H9 (cell line): ENCODE results near the gene MBD3L4. TPM values are rescaled to one million over a fixed set of nuclear protein-coding genes. Genes with fewer than 3 reads are reported as not detected.
"Not testable (repeated sequence)": the region's sequence is repeated elsewhere in the genome, so short reads cannot be mapped to it uniquely, and the experiment has no call there.

ENCODE experiments used
- DNase-seq: peaks from one replicate; pipeline ENCODE4 v3.0.0-alpha.2; 2017
- H2AFZ ChIP-seq: one replicate; pipeline ENCODE4 v1.6.1; 2013; ENCODE audit warnings: mild to moderate bottlenecking, low read length, control low read depth, moderate library complexity
- H2AK5ac ChIP-seq: 2 replicates; pipeline ENCODE4 v1.6.1; 2013; ENCODE audit warnings: low read length, control low read depth, mixed read lengths; ENCODE audit not compliant: insufficient read length
- H2BK120ac ChIP-seq: one replicate; pipeline ENCODE4 v1.6.1; 2013; ENCODE audit warnings: low read depth, mild to moderate bottlenecking, low read length, control low read depth, inconsistent platforms; ENCODE audit not compliant: poor library complexity, severe bottlenecking
- H2BK12ac ChIP-seq: 2 replicates; pipeline ENCODE4 v1.6.1; 2013; ENCODE audit warnings: low read length, control low read depth, mixed read lengths, low read depth; ENCODE audit not compliant: insufficient read length
- H2BK15ac ChIP-seq: 2 replicates; pipeline ENCODE4 v1.6.1; 2013; ENCODE audit warnings: low read depth, low read length, control low read depth
- H2BK20ac ChIP-seq: one replicate; pipeline ENCODE4 v1.6.1; 2013; ENCODE audit warnings: low read depth, mild to moderate bottlenecking, low read length, control low read depth, inconsistent platforms; ENCODE audit not compliant: poor library complexity, severe bottlenecking
- H2BK5ac ChIP-seq: 2 replicates; pipeline ENCODE4 v1.6.1; 2013; ENCODE audit warnings: low read length, control low read depth, mixed read lengths; ENCODE audit not compliant: insufficient read length
- H3K14ac ChIP-seq: 2 replicates; pipeline ENCODE4 v1.6.1; 2013; ENCODE audit warnings: low read length, control low read depth; ENCODE audit not compliant: insufficient read depth
- H3K18ac ChIP-seq: 2 replicates; pipeline ENCODE4 v1.6.1; 2013; ENCODE audit warnings: low read depth, mild to moderate bottlenecking, mixed read lengths, low read length, control low read depth; ENCODE audit not compliant: insufficient read length
- H3K23ac ChIP-seq: 2 replicates; pipeline ENCODE4 v1.6.1; 2013; ENCODE audit warnings: low read length, control low read depth, mixed read lengths, low read depth; ENCODE audit not compliant: insufficient read length
- H3K23me2 ChIP-seq: 2 replicates; pipeline ENCODE4 v1.6.1; 2013; ENCODE audit warnings: low read depth, mild to moderate bottlenecking, mixed read lengths, low read length, control low read depth; ENCODE audit not compliant: insufficient read length, poor library complexity, severe bottlenecking
- H3K27ac ChIP-seq: 2 replicates; pipeline ENCODE4 v1.5.1; 2013; ENCODE audit warnings: low read length, control low read depth, mixed read lengths, low read depth; ENCODE audit not compliant: insufficient read length
- H3K27me3 ChIP-seq: 2 replicates; pipeline ENCODE4 v1.6.1; 2013; ENCODE audit warnings: low read length, control low read depth, inconsistent platforms; ENCODE audit not compliant: insufficient read depth
- H3K4ac ChIP-seq: 2 replicates; pipeline ENCODE4 v1.6.1; 2013; ENCODE audit warnings: low read depth, mild to moderate bottlenecking, control low read depth, inconsistent platforms, low read length, moderate library complexity
- H3K4me1 ChIP-seq: 2 replicates; pipeline ENCODE4 v1.6.1; 2013; ENCODE audit warnings: low read length, control low read depth, inconsistent platforms; ENCODE audit not compliant: insufficient read depth
- H3K4me2 ChIP-seq: 2 replicates; pipeline ENCODE4 v1.6.1; 2013; ENCODE audit warnings: low read length, control low read depth, mixed read lengths; ENCODE audit not compliant: insufficient read length, insufficient read depth
- H3K56ac ChIP-seq: 2 replicates; pipeline ENCODE4 v1.6.1; 2013; ENCODE audit warnings: low read depth, mild to moderate bottlenecking, mixed read lengths, low read length, control low read depth; ENCODE audit not compliant: insufficient read length
- H3K79me1 ChIP-seq: 2 replicates; pipeline ENCODE4 v1.6.1; 2013; ENCODE audit warnings: low read depth, mild to moderate bottlenecking, moderate library complexity, low read length, control low read depth, inconsistent platforms; ENCODE audit not compliant: insufficient read depth, poor library complexity, severe bottlenecking
- H3K79me2 ChIP-seq: 2 replicates; pipeline ENCODE4 v1.6.1; 2013; ENCODE audit warnings: low read length, control low read depth, inconsistent platforms; ENCODE audit not compliant: insufficient read depth
- H3K9ac ChIP-seq: 2 replicates; pipeline ENCODE4 v1.6.1; 2013; ENCODE audit warnings: low read length, control low read depth, mixed read lengths; ENCODE audit not compliant: insufficient read length; ENCODE audit errors: extremely low read depth
- H3K9me3 ChIP-seq: one replicate; pipeline ENCODE4 v1.6.1; 2013; ENCODE audit warnings: low read depth, low read length, inconsistent platforms; ENCODE audit not compliant: control insufficient read depth
- H3T11ph ChIP-seq: one replicate; pipeline ENCODE4 v1.6.1; 2013; ENCODE audit warnings: mild to moderate bottlenecking, low read length, control low read depth, inconsistent platforms
- H4K20me1 ChIP-seq: one replicate; pipeline ENCODE4 v1.6.1; 2013; ENCODE audit not compliant: control insufficient read depth, insufficient read length, insufficient read depth
- H4K5ac ChIP-seq: 2 replicates; pipeline ENCODE4 v1.6.1; 2013; ENCODE audit warnings: low read depth, mild to moderate bottlenecking, mixed read lengths, low read length, control low read depth; ENCODE audit not compliant: insufficient read length
- H4K8ac ChIP-seq: replicated peaks from 2 replicates; pipeline ENCODE4 v1.6.1; 2013; ENCODE audit warnings: low read length, control low read depth, mixed read lengths, low read depth; ENCODE audit not compliant: insufficient read length
- H4K91ac ChIP-seq: 2 replicates; pipeline ENCODE4 v1.6.1; 2013; ENCODE audit warnings: low read depth, mild to moderate bottlenecking, moderate library complexity, mixed read lengths, low read length, control low read depth; ENCODE audit not compliant: insufficient read length
- H3K27ac Mint-ChIP-seq, 3 experiments: 2 replicates in 2 of 3; 3 replicates in 1 of 3; pipeline ENCODE4 v1.8.0; 2020 to 2021; ENCODE audit warnings: mixed read lengths in 3 of 3, mild to moderate bottlenecking in 1 of 3, moderate library complexity in 1 of 3
- H3K27me3 Mint-ChIP-seq: 2 replicates; pipeline ENCODE4 v1.8.0; 2021; ENCODE audit warnings: low read depth, mild to moderate bottlenecking, moderate library complexity, mixed read lengths
- H3K36me3 Mint-ChIP-seq, 3 experiments: 2 replicates in 2 of 3; 3 replicates in 1 of 3; pipeline ENCODE4 v1.8.0; 2020 to 2021; ENCODE audit warnings: low read depth in 3 of 3, mixed read lengths in 3 of 3; ENCODE audit not compliant: insufficient read depth in 1 of 3
- H3K4me1 Mint-ChIP-seq, 2 experiments: 2 replicates each; pipeline ENCODE4 v1.8.0; 2020; ENCODE audit warnings: mixed read lengths in 2 of 2
- H3K4me3 Mint-ChIP-seq, 2 experiments: 2 replicates in 1 of 2; 3 replicates in 1 of 2; pipeline ENCODE4 v1.8.0; 2020 to 2021; ENCODE audit warnings: mild to moderate bottlenecking in 2 of 2, mixed read lengths in 2 of 2, moderate library complexity in 1 of 2
- H3K9me3 Mint-ChIP-seq, 2 experiments: 2 replicates in 1 of 2; 3 replicates in 1 of 2; pipeline ENCODE4 v1.8.0; 2020; ENCODE audit warnings: mild to moderate bottlenecking in 2 of 2, mixed read lengths in 2 of 2, moderate library complexity in 1 of 2
- WGBS: extraction: QIAGEN DNeasy Blood & Tissue Kit; methylation state at CpG from one replicate; pipeline ENCODE4 v1.1.7; 2013; ENCODE audit warnings: missing lambda C conversion rate, low lambda C conversion rate, mixed read lengths; ENCODE audit not compliant: insufficient read length; ENCODE audit errors: extremely low coverage; 5-methylcytosine and 5-hydroxymethylcytosine counted together
- total RNA-seq: library from RNA; stranded (reverse); gene quantifications from 2 replicates; pipeline ENCODE4 v1.2.1, GENCODE V29; 2021

MBD3L4 gene
- total RNA-seq, 1 experiment from 2014 or later = not detected

- H3K9me3 Mint-ChIP-seq, H3K4ac ChIP-seq, H3K27ac Mint-ChIP-seq, H4K20me1 ChIP-seq, H3K56ac ChIP-seq, H3K18ac ChIP-seq, H2BK120ac ChIP-seq, H3K79me1 ChIP-seq, H2BK20ac ChIP-seq, H3K36me3 Mint-ChIP-seq, DNase-seq, H3K4me1 ChIP-seq, H2AFZ ChIP-seq, H3K79me2 ChIP-seq, H3K23ac ChIP-seq, H3K23me2 ChIP-seq, H4K91ac ChIP-seq, H3K27me3 Mint-ChIP-seq, H3K14ac ChIP-seq, H3K27me3 ChIP-seq, H3K9ac ChIP-seq, H3K9me3 ChIP-seq, H2BK12ac ChIP-seq, H3K4me2 ChIP-seq, H3K27ac ChIP-seq, H4K8ac ChIP-seq, H3K4me3 Mint-ChIP-seq, H2BK15ac ChIP-seq, H3T11ph ChIP-seq, H3K4me1 Mint-ChIP-seq, H2BK5ac ChIP-seq, H2AK5ac ChIP-seq, H4K5ac ChIP-seq: not testable (repeated sequence)
- no CpG with 5 or more reads among the region's 8 CpGs for WGBS
Measured at GRCh38 chr19:7058576-7058975, 18.6 kb upstream of the MBD3L4 start, which contains the start of gene MBD3L3. Gene MBD3L3 (minus strand): TSS chr19:7058676. CDS start chr19:7058605, 71 bp downstream.

- H3K56ac ChIP-seq, H3K27me3 ChIP-seq, H3K18ac ChIP-seq, H3K4me1 ChIP-seq, H2BK5ac ChIP-seq, DNase-seq, H3K4ac ChIP-seq, H3K27ac Mint-ChIP-seq, H2BK12ac ChIP-seq, H3K14ac ChIP-seq, H2AFZ ChIP-seq, H3K79me2 ChIP-seq, H2AK5ac ChIP-seq, H3K79me1 ChIP-seq, H3K23me2 ChIP-seq, H4K20me1 ChIP-seq, H4K91ac ChIP-seq, H3T11ph ChIP-seq, H3K4me1 Mint-ChIP-seq, H3K9me3 Mint-ChIP-seq, H3K4me3 Mint-ChIP-seq, H3K9ac ChIP-seq, H3K27me3 Mint-ChIP-seq, H3K27ac ChIP-seq, H3K36me3 Mint-ChIP-seq, H2BK15ac ChIP-seq, H2BK120ac ChIP-seq, H3K9me3 ChIP-seq, H3K23ac ChIP-seq, H2BK20ac ChIP-seq, H4K8ac ChIP-seq, H3K4me2 ChIP-seq, H4K5ac ChIP-seq: not testable (repeated sequence)
- WGBS = no CpG with 5 or more reads among the region's 16 CpGs
Measured at GRCh38 chr19:7056371-7056770, 16.4 kb upstream of the MBD3L4 start.
